Neural cell (in vitro differentiated cells): ENCODE results near the gene CATSPERD.

ENCODE experiments used
- EP300 ChIP-seq: fragments of 450-650 bp; conservative IDR thresholded peaks from 2 replicates; pipeline ENCODE4 v1.6.1; 2014; ENCODE audit warnings: antibody characterized with exemption, mild to moderate bottlenecking, moderate library complexity; ENCODE audit not compliant: poor library complexity, severe bottlenecking
- EZH2 ChIP-seq: fragments of 200-600, 300-800 bp; shearing (Covaris generic), sonication (generic); IDR thresholded peaks from 2 replicates; pipeline ENCODE4 v1.6.1; 2014; ENCODE audit warnings: antibody characterized with exemption, low read length, borderline replicate concordance, mild to moderate bottlenecking; ENCODE audit not compliant: insufficient read depth, poor library complexity, severe bottlenecking
- MXI1 ChIP-seq: fragments of 450-650 bp; conservative IDR thresholded peaks from 2 replicates; pipeline ENCODE4 v1.6.1; 2014; ENCODE audit warnings: antibody characterized with exemption, mild to moderate bottlenecking; ENCODE audit not compliant: poor library complexity, severe bottlenecking
- POLR2AphosphoS5 ChIP-seq: IDR thresholded peaks from 2 replicates; pipeline ENCODE4 v1.6.1; 2012
- RAD21 ChIP-seq: fragments of 450-650 bp; conservative IDR thresholded peaks from 2 replicates; pipeline ENCODE4 v1.6.1; 2014; ENCODE audit warnings: antibody characterized with exemption, mild to moderate bottlenecking, moderate library complexity
- SMC3 ChIP-seq: fragments of 450-650 bp; conservative IDR thresholded peaks from 2 replicates; pipeline ENCODE4 v1.6.1; 2014; ENCODE audit warnings: antibody characterized with exemption, mild to moderate bottlenecking, moderate library complexity; ENCODE audit not compliant: poor library complexity
- TAF1 ChIP-seq: IDR thresholded peaks from 2 replicates; pipeline ENCODE4 v1.6.1; 2012; ENCODE audit warnings: low read depth
- TF ChIP-seq, protein P1 (sequence below): fragments of 450-650 bp; IDR thresholded peaks from 2 replicates; pipeline ENCODE4 v1.5.1; 2014; ENCODE audit warnings: antibody characterized with exemption, mild to moderate bottlenecking, moderate library complexity; ENCODE audit not compliant: poor library complexity, severe bottlenecking
- TF ChIP-seq, protein P2 (sequence below): IDR thresholded peaks from 2 replicates; pipeline ENCODE4 v1.6.1; 2012; ENCODE audit warnings: borderline replicate concordance

DNA sequence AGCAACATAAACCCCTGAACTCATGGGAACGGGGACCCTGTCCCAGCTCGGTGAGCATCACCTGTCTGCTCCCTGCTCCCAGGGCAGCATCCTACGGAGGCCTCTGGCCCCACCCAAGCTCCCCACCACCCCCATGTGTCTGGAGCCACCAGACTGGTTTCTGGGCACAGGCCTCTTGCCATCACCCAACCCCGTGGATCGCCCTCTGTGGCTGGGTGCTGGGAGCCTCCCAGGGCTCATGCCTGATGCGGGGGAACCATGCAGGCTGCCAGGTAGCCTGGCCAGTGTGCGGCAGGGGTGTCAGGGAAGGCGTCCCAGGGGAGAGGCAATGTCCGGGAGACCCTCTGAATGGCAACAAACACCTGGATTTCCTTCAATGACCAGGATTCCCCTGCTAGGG, 42.9 kb upstream of the CATSPERD start:
- no peak for TF ChIP-seq TAF1
- TF ChIP-seq POLR2AphosphoS5: no peak
- TF ChIP-seq, protein P1, sequence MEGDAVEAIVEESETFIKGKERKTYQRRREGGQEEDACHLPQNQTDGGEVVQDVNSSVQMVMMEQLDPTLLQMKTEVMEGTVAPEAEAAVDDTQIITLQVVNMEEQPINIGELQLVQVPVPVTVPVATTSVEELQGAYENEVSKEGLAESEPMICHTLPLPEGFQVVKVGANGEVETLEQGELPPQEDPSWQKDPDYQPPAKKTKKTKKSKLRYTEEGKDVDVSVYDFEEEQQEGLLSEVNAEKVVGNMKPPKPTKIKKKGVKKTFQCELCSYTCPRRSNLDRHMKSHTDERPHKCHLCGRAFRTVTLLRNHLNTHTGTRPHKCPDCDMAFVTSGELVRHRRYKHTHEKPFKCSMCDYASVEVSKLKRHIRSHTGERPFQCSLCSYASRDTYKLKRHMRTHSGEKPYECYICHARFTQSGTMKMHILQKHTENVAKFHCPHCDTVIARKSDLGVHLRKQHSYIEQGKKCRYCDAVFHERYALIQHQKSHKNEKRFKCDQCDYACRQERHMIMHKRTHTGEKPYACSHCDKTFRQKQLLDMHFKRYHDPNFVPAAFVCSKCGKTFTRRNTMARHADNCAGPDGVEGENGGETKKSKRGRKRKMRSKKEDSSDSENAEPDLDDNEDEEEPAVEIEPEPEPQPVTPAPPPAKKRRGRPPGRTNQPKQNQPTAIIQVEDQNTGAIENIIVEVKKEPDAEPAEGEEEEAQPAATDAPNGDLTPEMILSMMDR: no peak
- TF ChIP-seq EP300: no peak
- no peak for TF ChIP-seq MXI1
- no peak for TF ChIP-seq SMC3
- TF ChIP-seq, protein P2, sequence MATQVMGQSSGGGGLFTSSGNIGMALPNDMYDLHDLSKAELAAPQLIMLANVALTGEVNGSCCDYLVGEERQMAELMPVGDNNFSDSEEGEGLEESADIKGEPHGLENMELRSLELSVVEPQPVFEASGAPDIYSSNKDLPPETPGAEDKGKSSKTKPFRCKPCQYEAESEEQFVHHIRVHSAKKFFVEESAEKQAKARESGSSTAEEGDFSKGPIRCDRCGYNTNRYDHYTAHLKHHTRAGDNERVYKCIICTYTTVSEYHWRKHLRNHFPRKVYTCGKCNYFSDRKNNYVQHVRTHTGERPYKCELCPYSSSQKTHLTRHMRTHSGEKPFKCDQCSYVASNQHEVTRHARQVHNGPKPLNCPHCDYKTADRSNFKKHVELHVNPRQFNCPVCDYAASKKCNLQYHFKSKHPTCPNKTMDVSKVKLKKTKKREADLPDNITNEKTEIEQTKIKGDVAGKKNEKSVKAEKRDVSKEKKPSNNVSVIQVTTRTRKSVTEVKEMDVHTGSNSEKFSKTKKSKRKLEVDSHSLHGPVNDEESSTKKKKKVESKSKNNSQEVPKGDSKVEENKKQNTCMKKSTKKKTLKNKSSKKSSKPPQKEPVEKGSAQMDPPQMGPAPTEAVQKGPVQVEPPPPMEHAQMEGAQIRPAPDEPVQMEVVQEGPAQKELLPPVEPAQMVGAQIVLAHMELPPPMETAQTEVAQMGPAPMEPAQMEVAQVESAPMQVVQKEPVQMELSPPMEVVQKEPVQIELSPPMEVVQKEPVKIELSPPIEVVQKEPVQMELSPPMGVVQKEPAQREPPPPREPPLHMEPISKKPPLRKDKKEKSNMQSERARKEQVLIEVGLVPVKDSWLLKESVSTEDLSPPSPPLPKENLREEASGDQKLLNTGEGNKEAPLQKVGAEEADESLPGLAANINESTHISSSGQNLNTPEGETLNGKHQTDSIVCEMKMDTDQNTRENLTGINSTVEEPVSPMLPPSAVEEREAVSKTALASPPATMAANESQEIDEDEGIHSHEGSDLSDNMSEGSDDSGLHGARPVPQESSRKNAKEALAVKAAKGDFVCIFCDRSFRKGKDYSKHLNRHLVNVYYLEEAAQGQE: no peak
- TF ChIP-seq EZH2: no peak
- TF ChIP-seq RAD21: no peak
